ENCODE results near the gene FBXL15. TPM values are rescaled to one million over a fixed set of nuclear protein-coding genes. Genes with fewer than 3 reads are reported as not detected.

The FBXL15 gene
- total and polyA plus RNA-seq, 2 of the 4 experiments (the other 2 are of a cell fraction), result 3.0 to 8.4 TPM

DNA sequence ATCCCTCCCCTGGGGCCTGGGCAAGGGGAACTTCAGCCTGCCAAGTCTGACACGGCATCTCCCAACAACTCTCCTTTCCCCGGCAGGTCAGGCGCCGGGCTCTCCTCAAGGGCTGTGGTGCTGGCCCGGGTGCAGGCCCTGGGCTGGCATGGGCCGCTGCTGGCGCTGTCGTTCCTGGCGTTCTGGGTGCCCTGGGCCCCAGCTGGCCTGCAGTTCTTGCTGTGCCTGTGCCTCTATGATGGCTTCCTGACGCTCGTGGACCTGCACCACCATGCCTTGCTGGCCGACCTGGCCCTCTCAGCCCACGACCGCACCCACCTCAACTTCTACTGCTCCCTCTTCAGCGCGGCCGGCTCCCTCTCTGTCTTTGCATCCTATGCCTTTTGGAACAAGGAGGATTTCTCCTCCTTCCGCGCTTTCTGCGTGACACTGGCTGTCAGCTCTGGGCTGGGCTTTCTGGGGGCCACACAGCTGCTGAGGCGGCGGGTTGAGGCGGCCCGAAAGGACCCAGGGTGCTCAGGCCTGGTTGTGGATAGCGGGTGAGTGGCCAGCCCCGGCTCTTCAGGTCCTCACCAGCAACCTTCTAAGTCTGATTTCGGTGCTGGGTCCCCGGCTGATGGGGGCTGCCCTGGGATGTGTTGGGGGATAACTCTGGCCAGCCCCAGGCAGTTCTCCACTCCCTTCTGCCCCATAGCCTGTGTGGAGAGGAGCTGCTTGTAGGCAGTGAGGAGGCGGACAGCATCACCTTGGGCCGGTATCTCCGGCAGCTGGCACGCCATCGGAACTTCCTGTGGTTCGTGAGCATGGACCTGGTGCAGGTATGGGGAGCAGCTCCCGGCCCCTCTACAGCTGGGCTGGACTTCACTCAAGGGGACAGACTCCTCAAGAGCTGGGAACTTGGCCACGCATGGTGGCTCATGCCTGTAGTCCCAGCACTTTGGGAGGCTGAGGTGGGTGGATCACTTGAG is 50.2 kb downstream of the FBXL15 start:
- H2BK15ac ChIP-seq (ENCODE audit: low read depth, low read length), result no peak overlapping the region
- H4K5ac ChIP-seq (ENCODE audit: low read depth, low read length), result no peak overlapping the region
- in situ Hi-C loops (cut with MboI; ENCODE audit: low sequenced_read_pairs), result no loop called here
- H3K4me2 ChIP-seq (ENCODE audit: low read depth, low read length), result no peak overlapping the region
- H2BK120ac ChIP-seq (ENCODE audit: low read depth, low read length), result no peak overlapping the region
- H3K4ac ChIP-seq (ENCODE audit: low read depth, low read length), result no peak overlapping the region
- no peak overlapping the region for H3K9ac ChIP-seq (ENCODE audit: low read depth, low read length)
- H4K8ac ChIP-seq (ENCODE audit: low read depth in 2 of 2, low read length in 2 of 2), result no peak overlapping the region
- no peak overlapping the region for H3K23ac ChIP-seq (ENCODE audit: low read depth, low read length)
- ATAC-seq (ENCODE audit: low read depth) (no peak), DNase-seq (no peak)
- no peak overlapping the region for H3K27ac ChIP-seq (ENCODE audit: insufficient read depth, low read length)
- H2BK20ac ChIP-seq (ENCODE audit: low read depth, low read length), result no peak overlapping the region
- no peak overlapping the region for H2BK5ac ChIP-seq (ENCODE audit: low read depth, low read length, poor library complexity, severe bottlenecking)
- no peaks in the 10 kb centered on the region for H3K9me1 ChIP-seq (ENCODE audit: insufficient read depth, low read length)
- POLR2A ChIA-PET (ENCODE audit: unreplicated experiment), result no interaction called here
- CTCF ChIA-PET, result no interaction called here
- H3K9me3 ChIP-seq (ENCODE audit: control insufficient read depth, insufficient read depth, low read length), result no peaks in the 10 kb centered on the region
- H2AK5ac ChIP-seq (ENCODE audit: low read depth, low read length), result no peak overlapping the region
- H3K27me3 ChIP-seq (ENCODE audit: control insufficient read depth, insufficient read depth, low read length), result no peaks in the 10 kb centered on the region; the same call in 1 of the 2 replicates
- intact Hi-C loops (cut with micrococcal nuclease), result no loop called here
- no peak overlapping the region for H3K18ac ChIP-seq (ENCODE audit: low read depth, low read length)
- H3K79me1 ChIP-seq (ENCODE audit: low read depth in 1 of 2, low read length in 2 of 2), result no peaks in the 10 kb centered on the region
- no peak overlapping the region for H3K56ac ChIP-seq (ENCODE audit: extremely low read depth, insufficient read depth, low read length)
- no peak overlapping the region for H2AFZ ChIP-seq (replicated peaks; ENCODE audit: low read length, poor library complexity)
- dilution Hi-C loops (cut with HindIII; ENCODE audit: low sequenced_read_pairs, unreplicated experiment), result no loop called here
- TF ChIP-seq MAFK (IDR thresholded peaks at IDR 0.05; ENCODE audit: low read depth, low read length), result no peak
- WGBS, 2 experiments (ENCODE audit: extremely low coverage in 2 of 2, insufficient read length in 1 of 2), result 86% methylated on average over 9 of the region's 36 CpGs; no CpG with 5 or more reads in 1 of the 2 experiments
- H2AK9ac ChIP-seq (replicated peaks; ENCODE audit: low read depth, low read length, poor library complexity), result no peak overlapping the region
- H3K4me3 ChIP-seq (ENCODE audit: insufficient read depth, low read depth, low read length), result no peak overlapping the region
- no TSS peak for BruUV-seq (replicated peaks)
- H3K14ac ChIP-seq (replicated peaks; ENCODE audit: low read depth, low read length), result no peak overlapping the region
- H4K91ac ChIP-seq (ENCODE audit: insufficient read depth, low read depth, low read length), result no peak overlapping the region
- H3K4me1 ChIP-seq (ENCODE audit: control insufficient read depth, insufficient read depth, low read length), result no peaks in the 10 kb centered on the region
- no peaks in the 10 kb centered on the region for H4K20me1 ChIP-seq (ENCODE audit: insufficient read depth, low read length)
- H3K36me3 ChIP-seq (ENCODE audit: control insufficient read depth, insufficient read depth, low read length), result no peaks in the 10 kb centered on the region

Small RNA genes within 50 kb of the gene (microRNA-seq; reads per million reads assigned to microRNA genes)
- gene MIR146B (ENCODE audit: insufficient read depth in 1 of 2, insufficient read length in 1 of 2, unreplicated experiment in 1 of 2), result 408 to 6,961 reads per million in 2 experiments

Small RNA genes within 50 kb of the gene (small RNA-seq; reads per million reads assigned to genes)
- 15.1 to 1,738 (median 294) reads per million in 5 experiments for gene MIR146B

Other genes starting within 250 kb of the FBXL15 start
- 0.28 and 0.36 TPM in 2 replicates for gene ELOVL3, start 194.5 kb upstream of the FBXL15 start, total RNA-seq (2012; rRNA removed)
- 0.09 and 0.14 TPM in 2 replicates for gene ELOVL3, start 194.5 kb upstream of the FBXL15 start, polyA plus RNA-seq (2012; rRNA removed)
- gene PITX3, start 179.3 kb upstream of the FBXL15 start, total RNA-seq (2012; rRNA removed), result not detected in 2 replicates
- not detected in 2 replicates for gene PITX3, start 179.3 kb upstream of the FBXL15 start, polyA plus RNA-seq (2012; rRNA removed)
- 36.4 and 38.7 TPM in 2 replicates for gene GBF1, start 175.3 kb upstream of the FBXL15 start, total RNA-seq (2012; rRNA removed)
- gene GBF1, start 175.3 kb upstream of the FBXL15 start, polyA plus RNA-seq (2012; rRNA removed), result 38.0 and 40.1 TPM in 2 replicates
- gene NFKB2, start 25.1 kb upstream of the FBXL15 start, total RNA-seq (2012; rRNA removed), result 16.1 TPM in 2 replicates
- 32.3 and 34.7 TPM in 2 replicates for gene NFKB2, start 25.1 kb upstream of the FBXL15 start, polyA plus RNA-seq (2012; rRNA removed)
- 1.4 and 2.0 TPM in 2 replicates for gene PSD, start 2.1 kb upstream of the FBXL15 start, total RNA-seq (2012; rRNA removed)
- gene PSD, start 2.1 kb upstream of the FBXL15 start, polyA plus RNA-seq (2012; rRNA removed), result 4.4 and 5.8 TPM in 2 replicates
- 43.6 and 55.7 TPM in 2 replicates for gene CUEDC2, start 11.7 kb downstream of the FBXL15 start, total RNA-seq (2012; rRNA removed)
- 84.9 and 87.6 TPM in 2 replicates for gene CUEDC2, start 11.7 kb downstream of the FBXL15 start, polyA plus RNA-seq (2012; rRNA removed)
- not detected in 2 replicates for gene C10orf95, start 30.7 kb downstream of the FBXL15 start, total RNA-seq (2012; rRNA removed)
- not detected in 2 replicates for gene C10orf95, start 30.7 kb downstream of the FBXL15 start, polyA plus RNA-seq (2012; rRNA removed)
- gene ACTR1A, start 81.9 kb downstream of the FBXL15 start, total RNA-seq (2012; rRNA removed), result 126 and 157 TPM in 2 replicates
- gene ACTR1A, start 81.9 kb downstream of the FBXL15 start, polyA plus RNA-seq (2012; rRNA removed), result 142 and 155 TPM in 2 replicates
- 2.2 TPM in 2 replicates for gene SUFU, start 83.1 kb downstream of the FBXL15 start, total RNA-seq (2012; rRNA removed)
- gene SUFU, start 83.1 kb downstream of the FBXL15 start, polyA plus RNA-seq (2012; rRNA removed), result 10.0 and 11.0 TPM in 2 replicates
- 25.5 and 30.0 TPM in 2 replicates for gene TRIM8, start 223.6 kb downstream of the FBXL15 start, total RNA-seq (2012; rRNA removed)
- 124 and 126 TPM in 2 replicates for gene TRIM8, start 223.6 kb downstream of the FBXL15 start, polyA plus RNA-seq (2012; rRNA removed)